OCI-M2 (cell line): Measurements from ENCODE around the gene DGCR2.

Experiments used
- DNase-seq: peaks from one replicate; lab custom pipeline; 2025; ENCODE audit not compliant: unreplicated experiment; lab: John Stamatoyannopoulos, UW

Gene DGCR2

GRCh38 chr22:19128009-19128401, 5.8 kb upstream of the DGCR2 start:
- DNase-seq, result no peak

DNA sequence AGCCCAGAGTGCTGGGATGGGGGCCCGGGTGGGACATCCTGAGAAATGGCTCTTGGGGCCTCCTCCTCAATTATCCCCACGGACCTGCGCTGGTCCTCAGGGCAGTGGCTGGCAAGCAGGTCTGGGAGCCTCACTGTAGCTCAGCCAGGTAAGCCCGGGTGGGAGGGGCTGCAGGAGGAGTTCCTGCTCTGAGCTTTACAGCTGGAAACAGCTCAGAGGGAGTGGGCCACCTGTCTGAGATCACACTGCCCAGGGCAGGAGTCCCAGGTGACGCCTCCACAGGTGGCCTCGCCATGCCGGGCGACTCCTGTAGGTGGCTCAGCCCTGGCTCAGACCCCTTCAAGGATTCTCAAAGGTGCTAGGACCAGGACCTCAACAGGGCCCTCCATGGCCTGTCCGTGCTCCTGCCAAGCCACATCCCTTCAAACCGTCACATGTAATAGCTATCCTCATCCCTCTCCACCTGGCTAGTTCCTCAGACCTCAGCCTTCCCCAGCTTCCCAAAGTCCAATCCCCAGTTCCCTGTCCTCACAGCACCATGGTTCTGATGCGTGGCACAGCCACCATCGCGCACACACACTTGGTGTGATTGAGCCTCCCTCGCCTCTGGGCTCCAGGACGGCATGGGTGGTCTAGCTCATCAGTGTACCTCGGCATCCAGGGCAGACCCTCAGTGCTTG, 5.3 kb upstream of the DGCR2 start:
- DNase-seq, result no peak

DNA sequence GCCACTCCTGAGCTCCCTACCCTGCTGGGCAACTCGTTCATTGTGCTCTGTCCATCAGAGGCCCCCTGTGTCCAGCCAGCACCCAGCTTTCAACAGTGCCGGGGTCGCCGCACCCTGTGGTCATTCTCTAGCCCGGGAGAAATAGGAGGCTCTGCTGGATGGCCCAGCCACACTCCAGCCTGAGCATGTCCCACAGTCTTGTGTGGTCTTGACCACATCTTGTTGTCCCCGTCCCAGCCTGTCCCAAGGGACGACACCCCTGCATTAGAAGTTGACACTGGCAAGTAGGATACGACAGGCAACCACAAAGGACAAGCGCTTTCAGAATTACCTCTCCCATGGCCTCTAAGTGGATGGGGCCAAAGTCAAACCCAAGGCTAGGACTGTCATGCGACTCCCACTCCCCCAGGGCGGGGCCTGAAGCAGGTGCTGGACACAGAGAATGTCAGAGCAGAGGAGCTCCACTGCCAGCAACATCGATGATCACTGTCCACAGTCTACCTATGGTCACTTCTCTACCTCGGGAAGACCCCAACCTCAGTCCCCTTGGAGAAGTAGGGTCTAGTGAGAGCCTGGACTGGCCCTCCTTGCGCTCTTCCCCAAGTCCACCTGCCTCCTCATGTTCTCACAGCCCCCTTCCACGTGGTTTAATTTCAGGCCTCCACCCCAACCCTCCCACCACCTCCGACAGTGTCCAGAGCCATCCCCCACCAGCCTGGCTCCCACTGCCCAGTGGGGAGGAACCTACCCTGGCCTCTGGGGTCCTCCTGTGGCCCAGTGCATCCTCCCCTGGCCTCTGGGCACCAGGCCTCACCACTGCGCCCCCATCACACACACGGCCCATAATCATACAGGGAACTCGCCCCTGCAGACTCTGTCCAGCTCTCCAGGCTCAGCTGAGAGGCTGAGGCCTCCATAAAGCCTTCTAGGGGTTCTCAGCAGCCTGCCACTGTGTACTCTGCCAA, 4.4 kb upstream of the DGCR2 start:
- no peak for DNase-seq

DNA sequence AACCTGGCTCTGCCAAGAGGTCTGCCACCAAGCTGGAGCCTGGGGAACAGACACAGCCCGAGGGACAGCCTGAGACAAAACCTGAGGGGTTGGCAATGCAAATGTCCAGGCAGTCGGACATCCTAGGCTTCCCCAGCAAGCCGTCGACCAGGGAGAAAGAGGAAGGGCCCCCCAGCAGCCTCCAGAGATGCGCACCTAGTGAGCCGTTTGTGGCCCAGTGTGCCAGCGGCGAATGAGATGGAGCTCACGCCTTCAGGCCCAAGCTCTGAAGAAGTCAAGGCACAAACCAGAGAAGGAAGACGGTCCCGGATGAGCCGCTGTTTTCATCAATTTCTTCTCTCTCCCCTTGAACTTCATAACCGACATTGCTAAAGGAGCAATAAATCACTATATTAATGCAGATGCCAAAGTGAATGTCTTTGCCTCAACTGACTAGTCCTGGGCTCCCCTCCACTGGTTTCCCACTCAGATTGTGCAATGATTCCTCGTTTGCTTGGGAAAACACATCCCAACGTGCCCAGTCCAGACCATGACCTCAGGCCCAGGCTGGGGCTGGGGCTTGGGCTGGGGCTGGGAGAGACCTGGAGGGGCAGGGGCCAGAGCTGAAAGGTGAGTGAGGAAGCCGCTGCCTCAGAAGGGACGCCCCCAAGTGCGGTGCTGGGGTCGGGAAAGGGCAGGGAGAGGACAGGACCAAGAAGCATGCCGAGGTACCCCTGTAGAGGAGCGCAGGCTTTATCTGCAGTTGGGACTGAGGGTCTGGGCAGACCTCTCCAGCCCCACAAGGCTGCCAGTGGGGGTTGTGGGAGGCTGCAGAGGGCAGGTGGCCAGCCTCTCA, 3.5 kb upstream of the DGCR2 start:
- no peak for DNase-seq

GRCh38 chr22:19125011-19125410, 2.8 kb upstream of the DGCR2 start:
- DNase-seq, result no peak

- DNase-seq, result no peak
These were observed 2.2 kb upstream of the DGCR2 start for GRCh38 chr22:19124377-19124776.

- no peak for DNase-seq
These were observed 1.7 kb upstream of the DGCR2 start for GRCh38 chr22:19123936-19124335.

GRCh38 chr22:19122752-19123492, 710 bp upstream of the DGCR2 start:
- DNase-seq, result no peak

GRCh38 chr22:19121631-19122142, 525 bp downstream of the DGCR2 start:
- no peak for DNase-seq

- DNase-seq, result no peak
These were observed 1.2 kb downstream of the DGCR2 start for GRCh38 chr22:19120829-19121630.

- DNase-seq, result no peak
These were observed 2.3 kb downstream of the DGCR2 start for GRCh38 chr22:19119949-19120348.

DNA sequence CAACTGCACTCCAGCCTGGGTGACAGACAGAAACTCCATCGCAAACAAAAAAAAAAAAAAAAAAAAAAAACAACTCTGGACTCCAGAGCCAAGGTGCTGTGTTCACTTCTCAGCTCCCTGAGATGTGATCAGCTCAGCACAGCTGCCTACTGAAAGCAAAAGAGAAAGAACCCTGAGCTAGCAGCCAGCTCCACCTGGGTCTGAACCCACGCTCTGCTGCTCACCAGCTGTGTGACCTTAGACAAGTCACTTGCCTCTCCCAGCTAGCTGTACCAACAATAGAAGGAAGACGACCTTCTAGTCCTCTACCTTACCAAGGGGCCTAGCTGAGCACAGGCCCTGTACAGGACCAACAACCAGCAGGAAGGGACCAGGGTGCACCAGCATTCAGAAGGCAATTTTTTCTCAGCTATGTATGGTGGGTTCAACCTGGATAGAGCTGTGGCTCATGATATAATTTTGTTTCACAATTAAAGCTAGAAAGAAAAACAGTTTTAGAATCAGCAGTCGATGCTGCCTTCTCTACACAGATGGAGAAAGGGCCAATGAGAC, 3.8 kb downstream of the DGCR2 start:
- no peak for DNase-seq

GRCh38 chr22:19117111-19117512, 5.1 kb downstream of the DGCR2 start:
- no peak for DNase-seq

GRCh38 chr22:19115628-19116027, 6.6 kb downstream of the DGCR2 start:
- DNase-seq, result no peak

GRCh38 chr22:19114984-19115552, 7.1 kb downstream of the DGCR2 start:
- no peak for DNase-seq

- DNase-seq, result no peak
These were observed 8.8 kb downstream of the DGCR2 start for GRCh38 chr22:19113429-19113828.

DNA sequence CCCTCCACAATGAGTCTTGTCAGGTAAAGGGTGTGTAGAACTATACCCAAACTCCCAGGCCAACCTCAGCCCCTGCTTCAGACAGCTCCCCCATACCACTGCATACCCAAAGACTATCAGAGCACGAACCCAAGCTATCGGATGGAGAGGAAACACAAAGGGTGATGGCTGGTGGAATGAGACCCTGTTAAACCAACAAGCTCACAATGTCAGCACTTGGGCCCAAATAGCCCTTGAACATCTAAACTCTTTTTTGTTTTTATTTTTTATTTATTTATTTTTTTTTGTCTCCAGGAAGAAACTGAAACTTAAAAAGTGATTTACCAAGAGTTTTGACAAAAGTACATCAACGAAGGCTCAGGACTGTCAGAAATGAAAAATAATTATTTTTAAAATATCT, 10.6 kb downstream of the DGCR2 start:
- DNase-seq, result no peak

DNA sequence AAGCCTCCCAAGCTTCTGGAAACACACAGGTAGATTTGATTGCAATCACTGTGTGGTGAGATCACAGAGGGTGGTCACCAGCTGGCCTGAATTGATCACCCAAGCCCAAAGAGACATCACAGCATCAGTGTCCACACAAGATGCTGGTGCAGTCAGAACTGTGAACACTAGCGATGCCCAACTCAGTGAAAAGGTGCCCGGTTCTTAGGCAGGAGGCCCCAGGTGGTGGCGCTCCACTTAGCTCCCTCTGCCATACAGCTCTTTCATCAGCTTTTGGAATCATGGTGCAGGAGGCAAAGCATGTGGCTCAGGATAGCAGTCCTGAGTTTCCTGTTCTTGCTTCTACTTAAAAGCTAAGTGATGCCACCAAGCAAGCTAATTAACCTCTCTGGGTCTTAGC, 11.1 kb downstream of the DGCR2 start:
- no peak for DNase-seq

DNA sequence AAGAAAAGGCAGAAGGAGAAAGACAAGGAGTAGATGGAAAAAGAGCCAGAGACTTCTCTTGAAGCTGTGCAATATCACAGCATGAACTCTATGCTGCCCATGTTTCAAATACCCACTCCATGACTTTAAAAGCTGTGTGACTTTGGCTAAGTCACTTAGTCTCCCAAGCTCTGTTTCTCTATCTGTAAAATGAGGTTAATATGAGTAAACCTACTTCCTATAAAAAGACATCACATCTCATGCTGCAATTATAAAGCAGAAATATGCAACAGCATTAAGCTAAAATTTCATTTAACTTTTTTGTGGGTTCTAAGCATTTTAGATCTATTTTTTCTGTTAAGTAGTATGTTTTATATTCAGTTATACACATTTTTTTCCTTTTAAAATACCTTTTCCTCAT, 11.6 kb downstream of the DGCR2 start:
- DNase-seq, result no peak
